PC-9 (cell line): ENCODE measurements around the gene SH3PXD2A. TPM values are rescaled to one million over a fixed set of nuclear protein-coding genes. Genes with fewer than 3 reads are reported as not detected.
"Not testable (repeated sequence)": the region's sequence is repeated elsewhere in the genome, so short reads cannot be mapped to it uniquely, and the experiment has no call there.

Experiments used
- BruUV-seq: library from RNA; stranded (reverse); fragments of 400-500 nt; replicated peaks from 2 replicates; lab custom pipeline; 2021; lab: Mats Ljungman, UMichigan
- CTCF ChIA-PET: fragments of 300-600 bp; sonication (Branson Sonifier 250); formaldehyde crosslinking; loops from one replicate; lab custom pipeline; 2022; ENCODE audit warnings: antibody characterized with exemption; lab: Charles Lee
- POLR2A ChIA-PET: fragments of 300-600 bp; sonication (Branson Sonifier 250); formaldehyde crosslinking; loops from one replicate; lab custom pipeline; 2022; ENCODE audit warnings: antibody characterized with exemption; ENCODE audit not compliant: unreplicated experiment; lab: Charles Lee
- DNase-seq, 2 experiments: peaks; one replicate each; pipeline versions ENCODE4 v3.0.0 to v3.0.0-alpha.2; 2015 to 2022; ENCODE audit warnings: mixed read lengths in 1 of 2
- H2AFZ ChIP-seq: fragments of 200-600 bp; sonication (generic); 2 replicates; pipeline ENCODE4 v1.8.1; 2017; ENCODE audit warnings: antibody characterized with exemption
- H3F3A ChIP-seq: fragments of 200-600 bp; sonication (generic); 2 replicates; pipeline ENCODE4 v1.8.1; 2017; ENCODE audit warnings: antibody characterized with exemption, mild to moderate bottlenecking, low read depth; ENCODE audit not compliant: insufficient read depth
- H3K27ac ChIP-seq: fragments of 200-600 bp; sonication (generic); 2 replicates; pipeline ENCODE4 v1.6.1; 2016; ENCODE audit warnings: mixed run types
- H3K27me3 ChIP-seq: fragments of 200-600 bp; sonication (generic); 2 replicates; pipeline ENCODE4 v1.6.1; 2016; ENCODE audit warnings: low read depth, mixed run types; ENCODE audit not compliant: insufficient read depth
- H3K36me3 ChIP-seq: fragments of 200-600 bp; sonication (generic); 2 replicates; pipeline ENCODE4 v1.6.1; 2016; ENCODE audit warnings: low read depth, mixed run types
- H3K4me1 ChIP-seq: fragments of 200-600 bp; sonication (generic); replicated peaks from 2 replicates; pipeline ENCODE4 v1.6.1; 2016; ENCODE audit warnings: mixed run types; ENCODE audit not compliant: insufficient read depth
- H3K4me2 ChIP-seq: fragments of 200-600 bp; sonication (generic); 2 replicates; pipeline ENCODE4 v1.6.1; 2017; ENCODE audit warnings: mixed run types
- H3K4me3 ChIP-seq: fragments of 200-600 bp; sonication (generic); 2 replicates; pipeline ENCODE4 v1.6.1; 2016; ENCODE audit warnings: mixed run types
- H3K79me2 ChIP-seq: fragments of 200-600 bp; sonication (generic); 2 replicates; pipeline ENCODE4 v1.6.1; 2017; ENCODE audit warnings: low read depth, mixed run types
- H3K9me2 ChIP-seq: fragments of 200-600 bp; sonication (generic); 2 replicates; pipeline ENCODE4 v1.8.1; 2017; ENCODE audit warnings: mild to moderate bottlenecking; ENCODE audit not compliant: insufficient read depth
- H3K9me3 ChIP-seq: fragments of 200-600 bp; sonication (generic); 2 replicates; pipeline ENCODE4 v1.8.1; 2016; ENCODE audit warnings: low read depth; ENCODE audit not compliant: insufficient read depth
- H4K20me1 ChIP-seq: fragments of 200-600 bp; sonication (generic); 2 replicates; pipeline ENCODE4 v1.8.1; 2017; ENCODE audit not compliant: insufficient read depth
- CTCF ChIP-seq: fragments of 200-600 bp; sonication (generic); conservative IDR thresholded peaks from 2 replicates; pipeline ENCODE4 v1.6.1; 2017; ENCODE audit warnings: mixed run types, antibody characterized with exemption, mild to moderate bottlenecking, moderate library complexity
- EZH2 ChIP-seq: fragments of 200-600 bp; sonication (generic); IDR thresholded peaks from 2 replicates; pipeline ENCODE4 v1.8.0; 2017; ENCODE audit warnings: antibody characterized with exemption, low read depth
- intact Hi-C: fragments of 100-400 bp; cut with micrococcal nuclease; formaldehyde crosslinking; loops from one replicate; pipeline ENCODE4 v1.10.0; 2022; ENCODE audit not compliant: unreplicated experiment
- total RNA-seq: library from RNA; stranded (reverse); gene quantifications from 2 replicates; pipeline ENCODE4 v1.2.3, GENCODE V29; 2021

Gene SH3PXD2A
- total RNA-seq, 1 experiment from 2014 or later, result 12.5 TPM

- intact Hi-C loops, result no loop called here
- ChIA-PET CTCF (no interaction called here), POLR2A (no interaction called here)
- Histone ChIP-seq H3F3A (peaks cover 66% of the 10 kb centered on the region), H3K27ac (peak overlapping the region; percentile 63), H2AFZ (no peak overlapping the region), H4K20me1 (no peaks in the 10 kb centered on the region), H3K9me3 (no peaks in the 10 kb centered on the region), H3K79me2 (no peaks in the 10 kb centered on the region), H3K9me2 (no peaks in the 10 kb centered on the region), H3K4me2 (peak overlapping the region; percentile 62), H3K27me3 (no peaks in the 10 kb centered on the region), H3K4me1 (peaks cover 100% of the 10 kb centered on the region), H3K4me3 (no peak overlapping the region), H3K36me3 (no peaks in the 10 kb centered on the region)
- DNase-seq, result peak; percentile 52 to 82
- no TSS peak for BruUV-seq
- TF ChIP-seq CTCF, result no peak
- no peak for TF ChIP-seq EZH2
These were observed 94.1 kb downstream of the SH3PXD2A start for GRCh38 chr10:103761075-103761920.

GRCh38 chr10:103760233-103760632 is 95.1 kb downstream of the SH3PXD2A start:
- H3K27ac ChIP-seq, BruUV-seq, H3K9me3 ChIP-seq, POLR2A ChIA-PET, H3K4me3 ChIP-seq, CTCF ChIA-PET, H2AFZ ChIP-seq, H3K9me2 ChIP-seq, H4K20me1 ChIP-seq, H3K79me2 ChIP-seq, H3K27me3 ChIP-seq, DNase-seq, intact Hi-C loops, H3K36me3 ChIP-seq: not testable (repeated sequence)
- Histone ChIP-seq H3F3A (peaks cover 60% of the 10 kb centered on the region), H3K4me1 (peaks cover 90% of the 10 kb centered on the region), H3K4me2 (peak overlapping the region; percentile 63; the same call in 1 of the 2 replicates)

- peaks cover 55% of the 10 kb centered on the region for H3F3A ChIP-seq
- H3K27ac ChIP-seq, result peak overlapping the region; percentile 84
- no peaks in the 10 kb centered on the region for H3K9me3 ChIP-seq
- no peaks in the 10 kb centered on the region for H3K79me2 ChIP-seq
- H3K9me2 ChIP-seq, result no peaks in the 10 kb centered on the region
- H3K27me3 ChIP-seq, result no peaks in the 10 kb centered on the region
- peak; percentile 28 to 71 for DNase-seq
- H2AFZ ChIP-seq, result no peak overlapping the region
- peak overlapping the region; percentile 63 for H3K4me2 ChIP-seq
- H4K20me1 ChIP-seq, result no peaks in the 10 kb centered on the region
- POLR2A ChIA-PET, result interaction anchor here (0.5 to 0.6 kb wide), 4 partner anchors 11 to 186 kb away, joined by 3 to 8 read pairs (median 3); no protein-coding TSS in a partner anchor
- CTCF ChIA-PET, result no interaction called here
- no peaks in the 10 kb centered on the region for H3K36me3 ChIP-seq
- BruUV-seq, result no TSS peak
- no peak for TF ChIP-seq CTCF
- TF ChIP-seq EZH2, result no peak
- intact Hi-C loops, result loop anchor here (5.0 kb wide), 1 partner anchor 42 kb away; no protein-coding TSS in a partner anchor
- peaks cover 80% of the 10 kb centered on the region for H3K4me1 ChIP-seq
- no peak overlapping the region for H3K4me3 ChIP-seq
These were observed 96.1 kb downstream of the SH3PXD2A start for GRCh38 chr10:103759100-103759781.
